Neural progenitor cell (in vitro differentiated cells): ENCODE data around the gene RREB1. TPM values are rescaled to one million over a fixed set of nuclear protein-coding genes. Genes with fewer than 3 reads are reported as not detected.

Source experiments
- DNase-seq: peaks from one replicate; pipeline ENCODE4 v3.0.0-alpha.2; 2016; ENCODE audit warnings: low spot score
- H2AFZ ChIP-seq: fragments of 200-600 bp; sonication (generic); replicated peaks from 2 replicates; pipeline ENCODE4 v1.6.1; 2016; ENCODE audit warnings: antibody characterized with exemption
- H3F3A ChIP-seq: fragments of 200-600 bp; sonication (generic); 2 replicates; pipeline ENCODE4 v1.6.1; 2016; ENCODE audit warnings: antibody characterized with exemption, low read depth
- H3K27ac ChIP-seq: fragments of 200-600 bp; sonication (generic); 2 replicates; pipeline ENCODE4 v1.5.1; 2016; ENCODE audit warnings: mild to moderate bottlenecking
- H3K27me3 ChIP-seq: fragments of 200-600 bp; sonication (generic); 2 replicates; pipeline ENCODE4 v1.6.1; 2016; ENCODE audit warnings: mild to moderate bottlenecking, moderate library complexity
- H3K36me3 ChIP-seq: fragments of 200-600 bp; sonication (generic); 2 replicates; pipeline ENCODE4 v1.5.1; 2016
- H3K4me1 ChIP-seq: fragments of 200-600 bp; sonication (generic); 2 replicates; pipeline ENCODE4 v1.6.1; 2016; ENCODE audit warnings: mixed run types
- H3K4me2 ChIP-seq: fragments of 200-600 bp; sonication (generic); 2 replicates; pipeline ENCODE4 v1.6.1; 2016
- H3K4me3 ChIP-seq: fragments of 200-600 bp; sonication (generic); 2 replicates; pipeline ENCODE4 v1.5.1; 2016
- H3K79me2 ChIP-seq: fragments of 200-600 bp; sonication (generic); 2 replicates; pipeline ENCODE4 v1.6.1; 2016; ENCODE audit warnings: low read depth
- H3K9ac ChIP-seq: fragments of 200-600 bp; sonication (generic); 2 replicates; pipeline ENCODE4 v1.6.1; 2016
- H3K9me3 ChIP-seq: fragments of 200-600 bp; sonication (generic); 2 replicates; pipeline ENCODE4 v1.5.1; 2016; ENCODE audit warnings: low read depth
- H4K20me1 ChIP-seq: fragments of 200-600 bp; sonication (generic); 2 replicates; pipeline ENCODE4 v1.6.1; 2016; ENCODE audit warnings: low read depth
- H3K27ac Mint-ChIP-seq: 3 replicates; pipeline ENCODE4 v1.8.0; 2021; ENCODE audit warnings: mixed read lengths
- H3K27me3 Mint-ChIP-seq: 2 replicates; pipeline ENCODE4 v1.8.0; 2022; ENCODE audit warnings: low read depth, mild to moderate bottlenecking, inconsistent platforms, moderate library complexity, mixed read lengths; ENCODE audit not compliant: insufficient read depth
- H3K36me3 Mint-ChIP-seq: 3 replicates; pipeline ENCODE4 v1.8.0; 2021; ENCODE audit warnings: mixed read lengths
- H3K4me1 Mint-ChIP-seq: 3 replicates; pipeline ENCODE4 v1.8.0; 2021; ENCODE audit warnings: mixed read lengths
- H3K4me3 Mint-ChIP-seq: 3 replicates; pipeline ENCODE4 v1.8.0; 2021; ENCODE audit warnings: mild to moderate bottlenecking, moderate library complexity, mixed read lengths
- H3K9me3 Mint-ChIP-seq: 3 replicates; pipeline ENCODE4 v1.8.0; 2020; ENCODE audit warnings: mixed read lengths
- CTCF ChIP-seq: fragments of 200-600 bp; sonication (generic); IDR thresholded peaks from 2 replicates; pipeline ENCODE4 v1.5.1; 2017; ENCODE audit warnings: antibody characterized with exemption, mild to moderate bottlenecking
- EZH2 ChIP-seq: fragments of 200-600 bp; sonication (generic); IDR thresholded peaks from 2 replicates; pipeline ENCODE4 v1.6.1; 2017; ENCODE audit warnings: antibody characterized with exemption, mild to moderate bottlenecking, moderate library complexity
- EZH2phosphoT487 ChIP-seq: fragments of 200-600 bp; sonication (generic); IDR thresholded peaks from 2 replicates; pipeline ENCODE4 v1.6.1; 2017; ENCODE audit warnings: antibody characterized with exemption
- total RNA-seq: library from RNA; depleted of rRNA; stranded (reverse); fragments of >200 nt; gene quantifications from 2 replicates; pipeline ENCODE4 v1.2.3, GENCODE V29; 2015; ENCODE audit warnings: low replicate concordance

RREB1 gene
- total RNA-seq, 1 donor from 2014 or later = 12.1 TPM

- H3K4me1 ChIP-seq = no peaks in the 10 kb centered on the region
- DNase-seq = no peak
- no peaks in the 10 kb centered on the region for H3K9me3 ChIP-seq
- peaks cover 12% of the 10 kb centered on the region for H3K4me1 Mint-ChIP-seq
- H3K9ac ChIP-seq = no peak overlapping the region
- no peak overlapping the region for H2AFZ ChIP-seq
- no peaks in the 10 kb centered on the region for H3F3A ChIP-seq
- no peaks in the 10 kb centered on the region for H3K27me3 ChIP-seq
- no peak overlapping the region for H3K4me2 ChIP-seq
- no peak overlapping the region for H3K4me3 ChIP-seq
- no peaks in the 10 kb centered on the region for H3K9me3 Mint-ChIP-seq
- H3K79me2 ChIP-seq = no peaks in the 10 kb centered on the region
- H3K4me3 Mint-ChIP-seq = no peak overlapping the region
- no peaks in the 10 kb centered on the region for H3K36me3 Mint-ChIP-seq
- H3K27ac ChIP-seq = no peak overlapping the region
- H3K36me3 ChIP-seq = no peaks in the 10 kb centered on the region
- no peak overlapping the region for H3K27ac Mint-ChIP-seq
- TF ChIP-seq EZH2 = no peak
- TF ChIP-seq EZH2phosphoT487 = no peak
- peaks cover 4% of the 10 kb centered on the region for H3K27me3 Mint-ChIP-seq
- no peaks in the 10 kb centered on the region for H4K20me1 ChIP-seq
Observed at GRCh38 chr6:7098993-7099392, 8.8 kb upstream of the RREB1 start.

- Mint-ChIP-seq H3K27ac (no peak overlapping the region), H3K4me1 (peaks cover 12% of the 10 kb centered on the region), H3K9me3 (no peaks in the 10 kb centered on the region), H3K4me3 (no peak overlapping the region), H3K27me3 (peaks cover 4% of the 10 kb centered on the region), H3K36me3 (no peaks in the 10 kb centered on the region)
- Histone ChIP-seq H3K4me1 (no peaks in the 10 kb centered on the region), H2AFZ (no peak overlapping the region), H4K20me1 (no peaks in the 10 kb centered on the region), H3K27me3 (no peaks in the 10 kb centered on the region), H3K4me3 (no peak overlapping the region), H3F3A (no peaks in the 10 kb centered on the region), H3K36me3 (no peaks in the 10 kb centered on the region), H3K9me3 (no peaks in the 10 kb centered on the region), H3K9ac (no peak overlapping the region), H3K27ac (no peak overlapping the region), H3K79me2 (no peaks in the 10 kb centered on the region), H3K4me2 (no peak overlapping the region)
- no peak for TF ChIP-seq EZH2
- no peak for TF ChIP-seq EZH2phosphoT487
- no peak for TF ChIP-seq CTCF
- DNase-seq = no peak
Observed at GRCh38 chr6:7100072-7100752, 7.5 kb upstream of the RREB1 start.

GRCh38 chr6:7100753-7101081 lies 7.0 kb upstream of the RREB1 start:
- no peak overlapping the region for H3K9ac ChIP-seq
- Mint-ChIP-seq H3K27ac (no peak overlapping the region), H3K36me3 (no peaks in the 10 kb centered on the region), H3K4me3 (no peak overlapping the region), H3K4me1 (peaks cover 12% of the 10 kb centered on the region), H3K27me3 (peaks cover 4% of the 10 kb centered on the region), H3K9me3 (no peaks in the 10 kb centered on the region)
- H3K79me2 ChIP-seq = no peaks in the 10 kb centered on the region
- no peaks in the 10 kb centered on the region for H3K4me1 ChIP-seq
- H3K36me3 ChIP-seq = no peaks in the 10 kb centered on the region
- H3K4me2 ChIP-seq = no peak overlapping the region
- H3K27ac ChIP-seq = no peak overlapping the region
- no peak for TF ChIP-seq CTCF
- no peak for TF ChIP-seq EZH2phosphoT487
- no peak for TF ChIP-seq EZH2
- DNase-seq = no peak
- H4K20me1 ChIP-seq = no peaks in the 10 kb centered on the region
- H3K9me3 ChIP-seq = no peaks in the 10 kb centered on the region
- H3K4me3 ChIP-seq = no peak overlapping the region
- peaks cover 3% of the 10 kb centered on the region for H3K27me3 ChIP-seq
- no peak overlapping the region for H2AFZ ChIP-seq
- H3F3A ChIP-seq = no peaks in the 10 kb centered on the region

- no peak overlapping the region for H3K9ac ChIP-seq
- no peak overlapping the region for H3K27ac ChIP-seq
- H3K9me3 ChIP-seq = no peaks in the 10 kb centered on the region
- H3K27me3 ChIP-seq = peaks cover 7% of the 10 kb centered on the region
- no peaks in the 10 kb centered on the region for H3K79me2 ChIP-seq
- Mint-ChIP-seq H3K27me3 (peaks cover 4% of the 10 kb centered on the region), H3K4me3 (no peak overlapping the region), H3K27ac (no peak overlapping the region), H3K4me1 (peaks cover 16% of the 10 kb centered on the region), H3K9me3 (no peaks in the 10 kb centered on the region), H3K36me3 (no peaks in the 10 kb centered on the region)
- H3K4me1 ChIP-seq = peaks cover 5% of the 10 kb centered on the region
- peaks cover 5% of the 10 kb centered on the region for H3F3A ChIP-seq
- H2AFZ ChIP-seq = no peak overlapping the region
- H3K4me3 ChIP-seq = no peak overlapping the region
- H3K36me3 ChIP-seq = no peaks in the 10 kb centered on the region
- no peak overlapping the region for H3K4me2 ChIP-seq
- TF ChIP-seq CTCF (no peak), EZH2 (no peak), EZH2phosphoT487 (no peak)
- H4K20me1 ChIP-seq = no peaks in the 10 kb centered on the region
- no peak for DNase-seq
Observed at GRCh38 chr6:7101290-7101689, 6.5 kb upstream of the RREB1 start.
